Measurements from ENCODE around the gene MED13. TPM values are rescaled to one million over a fixed set of nuclear protein-coding genes. Genes with fewer than 3 reads are reported as not detected.
"Not testable (repeated sequence)": the region's sequence is repeated elsewhere in the genome, so short reads cannot be mapped to it uniquely, and the experiment has no call there.

Gene MED13
- total RNA-seq, 2 donors from 2014 or later: 76.5 to 98.3 TPM

DNA sequence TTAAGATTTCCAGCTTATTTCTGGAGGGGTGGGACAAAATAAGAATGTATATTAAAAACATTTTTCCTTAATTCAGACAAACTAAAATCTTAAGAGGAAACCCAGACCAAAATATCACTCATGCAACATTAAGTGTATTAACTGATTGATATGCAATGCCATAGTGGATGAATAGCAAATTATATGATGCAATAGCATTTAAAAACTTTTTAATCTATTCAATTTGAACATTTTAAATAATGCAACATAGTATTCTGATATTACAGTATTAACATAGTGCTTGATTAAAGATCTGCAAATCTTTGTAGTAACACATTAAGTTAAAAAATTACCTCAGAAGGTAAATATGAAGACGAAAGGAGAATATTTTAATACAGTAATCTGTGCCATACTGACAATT lies 122.0 kb downstream of the MED13 start:
- Mint-ChIP-seq H3K27me3 (no peaks in the 10 kb centered on the region), H3K27ac (no peak overlapping the region), H3K4me1 (peaks cover 2% of the 10 kb centered on the region), H3K4me3 (no peak overlapping the region), H3K36me3 (ENCODE audit: low read depth) (peaks cover 2% of the 10 kb centered on the region)
- no peaks in the 10 kb centered on the region for H3K9me3 ChIP-seq (ENCODE audit: control insufficient read depth, low read length, poor library complexity, severe bottlenecking)
- DNase-seq: no peak
- no peak for ATAC-seq

DNA sequence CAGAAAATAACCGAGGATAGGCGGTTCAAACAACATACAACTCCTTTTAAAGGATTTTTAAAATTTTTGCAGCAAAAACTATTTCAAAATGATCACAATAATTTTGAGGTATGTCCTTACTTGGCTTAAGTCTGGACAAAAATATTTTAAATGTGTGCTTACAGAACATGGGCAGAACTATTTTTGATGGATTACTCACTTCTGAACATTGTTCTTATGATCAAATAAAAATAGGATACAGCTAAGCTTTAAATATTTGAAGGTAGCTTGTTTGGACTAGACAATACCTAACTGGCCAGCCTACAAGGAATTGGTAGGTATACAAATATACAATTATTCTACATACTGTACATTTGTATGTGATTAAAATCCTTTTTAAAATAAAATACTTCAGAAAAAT lies 123.0 kb downstream of the MED13 start:
- ATAC-seq (no peak), DNase-seq (no peak)
- H3K4me1 Mint-ChIP-seq: peaks cover 2% of the 10 kb centered on the region
- H3K27ac Mint-ChIP-seq: no peak overlapping the region
- H3K27me3 Mint-ChIP-seq: no peaks in the 10 kb centered on the region
- peaks cover 2% of the 10 kb centered on the region for H3K36me3 Mint-ChIP-seq (ENCODE audit: low read depth)
- no peak overlapping the region for H3K4me3 Mint-ChIP-seq
- no peaks in the 10 kb centered on the region for H3K9me3 ChIP-seq (ENCODE audit: control insufficient read depth, low read length, poor library complexity, severe bottlenecking)

DNA sequence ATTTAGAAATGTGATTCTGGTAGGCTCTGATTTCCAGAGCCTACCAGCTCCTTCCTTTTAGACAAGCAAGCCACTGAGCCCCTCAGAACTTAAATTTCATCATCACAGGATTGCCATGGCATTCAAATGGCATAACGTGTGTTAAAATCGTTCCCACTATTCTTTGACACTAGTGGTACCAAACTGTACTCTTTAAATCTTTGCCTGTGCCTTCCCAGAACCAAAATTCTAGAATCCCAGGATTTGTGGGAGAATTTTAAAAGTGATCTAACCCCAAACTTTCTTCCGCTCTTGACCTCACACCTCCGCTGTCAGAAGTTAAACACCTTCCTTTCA lies 137.0 kb downstream of the MED13 start:
- DNase-seq: no peak
- H3K4me1 Mint-ChIP-seq: peaks cover 14% of the 10 kb centered on the region
- H3K9me3 ChIP-seq (ENCODE audit: control insufficient read depth, low read length, poor library complexity, severe bottlenecking): no peaks in the 10 kb centered on the region
- ATAC-seq: no peak
- H3K36me3 Mint-ChIP-seq (ENCODE audit: low read depth): no peaks in the 10 kb centered on the region
- peak overlapping the region; percentile 93 for H3K4me3 Mint-ChIP-seq
- peak overlapping the region; percentile 97 for H3K27ac Mint-ChIP-seq
- H3K27me3 Mint-ChIP-seq: no peaks in the 10 kb centered on the region

DNA sequence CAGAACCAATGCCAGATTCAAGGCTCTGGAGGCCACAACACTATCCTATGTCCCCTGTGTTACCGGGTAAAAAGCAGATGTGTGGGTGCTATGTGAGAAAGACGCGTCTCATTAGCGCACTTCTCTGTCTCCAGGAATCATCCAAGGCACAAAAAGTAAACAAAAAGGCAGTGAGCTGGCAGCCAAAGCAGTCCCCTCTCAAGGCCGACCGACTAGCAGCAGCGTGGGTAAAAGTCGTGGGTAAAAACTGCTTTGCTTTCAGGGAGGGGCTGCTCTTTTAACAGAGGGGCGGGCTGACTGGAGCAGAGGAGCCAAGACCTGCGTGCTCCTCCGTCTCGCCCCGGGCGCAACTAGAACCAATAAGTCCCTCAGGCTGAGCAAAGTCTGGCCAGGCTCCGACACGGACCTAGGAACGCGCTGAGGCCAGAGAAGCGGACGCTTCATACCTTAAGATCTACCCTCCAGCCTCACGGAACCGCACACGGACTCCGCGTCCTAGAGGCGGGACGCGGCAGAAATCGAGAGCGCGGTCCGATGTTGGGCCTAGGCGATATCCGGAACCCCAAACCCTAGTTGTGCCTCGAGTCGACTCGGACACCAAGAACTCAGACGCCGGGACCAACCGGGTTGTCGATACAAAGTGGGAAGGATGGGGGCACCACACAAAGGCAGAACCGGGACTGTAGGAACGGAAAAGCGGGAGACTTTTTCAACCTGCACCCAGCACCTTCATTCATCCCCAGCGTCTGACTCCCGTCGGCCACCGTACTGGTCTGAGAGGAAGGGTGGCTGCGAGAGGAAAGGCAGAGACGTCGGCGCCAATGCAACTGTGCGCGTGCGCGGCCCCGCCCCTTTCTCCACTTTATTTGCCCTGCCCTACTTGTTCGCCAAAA lies 137.6 kb downstream of the MED13 start, which contains the start of gene INTS2:
INTS2 (minus strand) TSS at position 775 of the 893 bp plus-strand sequence. CDS start 1,338 bp downstream, outside the sequence.
- Mint-ChIP-seq H3K4me3 (peak within 1 kb of the TSS; percentile 93), H3K36me3 (ENCODE audit: low read depth) (no peaks in the 10 kb centered on the region), H3K27ac (peak within 1 kb of the TSS; percentile 97), H3K4me1 (peaks cover 14% of the 10 kb centered on the region), H3K27me3 (no peaks in the 10 kb centered on the region)
- DNase-seq (peak; percentile 91 to 92 (median 92)), ATAC-seq (peak; percentile 90)
- H3K9me3 ChIP-seq (ENCODE audit: control insufficient read depth, low read length, poor library complexity, severe bottlenecking): no peaks in the 10 kb centered on the region

DNA sequence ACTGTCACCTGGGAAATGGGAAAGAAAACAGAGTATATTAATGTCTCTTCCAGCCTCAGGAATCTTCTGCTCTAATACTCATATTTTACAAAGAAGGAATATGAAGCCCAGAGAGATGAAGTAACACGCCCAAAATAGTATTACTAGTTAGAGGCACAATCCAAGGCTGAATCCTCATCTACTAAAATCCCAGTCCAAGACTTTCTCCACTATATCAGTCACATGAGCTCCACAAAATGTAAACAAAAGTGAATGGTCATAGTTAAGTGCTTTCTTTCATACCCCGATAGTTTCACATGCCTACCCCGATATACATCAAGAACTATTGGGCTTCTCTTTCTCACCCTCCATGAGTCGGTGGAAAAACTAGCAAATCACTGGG lies 138.3 kb downstream of the MED13 start:
- no peaks in the 10 kb centered on the region for H3K36me3 Mint-ChIP-seq (ENCODE audit: low read depth)
- H3K9me3 ChIP-seq (ENCODE audit: control insufficient read depth, low read length, poor library complexity, severe bottlenecking): no peaks in the 10 kb centered on the region
- H3K27ac Mint-ChIP-seq: peak overlapping the region; percentile 97
- H3K4me3 Mint-ChIP-seq: peak overlapping the region; percentile 93
- no peaks in the 10 kb centered on the region for H3K27me3 Mint-ChIP-seq
- DNase-seq (no peak), ATAC-seq (no peak)
- peaks cover 14% of the 10 kb centered on the region for H3K4me1 Mint-ChIP-seq

DNA sequence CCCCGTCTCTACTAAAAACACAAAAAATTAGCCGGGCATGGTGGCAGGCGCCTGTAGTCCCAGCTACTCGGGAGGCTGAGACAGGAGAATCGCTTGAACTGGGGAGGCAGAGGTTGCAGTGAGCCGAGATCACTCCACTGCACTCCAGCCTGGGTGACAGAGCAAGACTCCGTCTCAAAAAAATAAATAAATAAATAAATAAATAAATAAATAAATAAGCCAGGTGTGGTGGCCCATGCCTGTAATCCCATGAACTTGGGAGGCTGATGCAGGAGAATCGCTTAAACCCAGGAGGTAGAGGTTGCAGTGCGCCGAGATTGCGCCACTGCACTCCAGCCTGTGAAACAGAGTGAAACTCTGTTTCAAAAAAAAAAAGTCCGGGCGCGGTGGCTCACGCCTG lies 149.9 kb downstream of the MED13 start:
- not testable (repeated sequence) for ATAC-seq, H3K27me3 Mint-ChIP-seq
- H3K36me3 Mint-ChIP-seq (ENCODE audit: low read depth): peaks cover 13% of the 10 kb centered on the region

DNA sequence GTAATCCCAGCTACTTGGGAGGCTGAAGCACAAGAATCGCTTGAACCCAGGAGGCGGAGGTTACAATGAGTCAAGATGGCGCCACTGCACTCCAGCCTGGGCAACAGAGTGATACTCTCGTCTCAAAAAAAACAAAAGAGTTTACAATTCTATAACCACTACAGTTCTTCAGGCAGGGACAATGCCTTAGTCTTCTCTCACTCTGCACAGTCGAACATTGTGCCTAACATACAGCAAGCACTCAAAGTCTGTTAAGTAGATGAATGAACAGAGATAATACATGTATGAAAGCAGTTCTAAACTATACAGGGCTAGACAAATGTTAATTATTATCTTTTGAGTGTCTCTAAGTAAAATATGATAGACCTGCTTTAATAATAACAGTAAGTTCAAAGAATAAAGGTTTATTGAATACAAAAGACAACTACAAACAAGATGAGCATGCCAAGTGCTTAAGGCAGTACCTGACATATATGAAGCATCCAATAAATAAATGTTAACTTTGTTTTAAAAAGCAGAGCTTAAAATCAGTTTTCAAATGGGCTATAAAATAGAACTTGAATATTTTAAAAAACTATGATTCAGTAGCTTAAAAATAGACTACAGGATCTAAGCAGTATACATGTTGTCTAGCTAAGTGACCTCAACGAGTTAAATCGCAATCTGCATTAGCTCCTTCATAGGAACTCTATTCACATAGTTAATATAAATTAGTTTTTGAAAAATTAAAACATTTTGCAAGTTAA lies 156.6 kb downstream of the MED13 start:
- ATAC-seq (no peak), DNase-seq (no peak)
- H3K4me3 Mint-ChIP-seq: no peak overlapping the region
- H3K36me3 Mint-ChIP-seq (ENCODE audit: low read depth): peaks cover 11% of the 10 kb centered on the region
- H3K27ac Mint-ChIP-seq: no peak overlapping the region
- H3K27me3 Mint-ChIP-seq: no peaks in the 10 kb centered on the region
- H3K4me1 Mint-ChIP-seq: peaks cover 2% of the 10 kb centered on the region
- no peaks in the 10 kb centered on the region for H3K9me3 ChIP-seq (ENCODE audit: control insufficient read depth, low read length, poor library complexity, severe bottlenecking)

More for the DNA sequence above, 149.9 kb downstream of the MED13 start:
- H3K27ac Mint-ChIP-seq; DNase-seq; H3K4me3 Mint-ChIP-seq; H3K9me3 ChIP-seq (ENCODE audit: control insufficient read depth, low read length, poor library complexity, severe bottlenecking); H3K4me1 Mint-ChIP-seq: not testable (repeated sequence)

DNA sequence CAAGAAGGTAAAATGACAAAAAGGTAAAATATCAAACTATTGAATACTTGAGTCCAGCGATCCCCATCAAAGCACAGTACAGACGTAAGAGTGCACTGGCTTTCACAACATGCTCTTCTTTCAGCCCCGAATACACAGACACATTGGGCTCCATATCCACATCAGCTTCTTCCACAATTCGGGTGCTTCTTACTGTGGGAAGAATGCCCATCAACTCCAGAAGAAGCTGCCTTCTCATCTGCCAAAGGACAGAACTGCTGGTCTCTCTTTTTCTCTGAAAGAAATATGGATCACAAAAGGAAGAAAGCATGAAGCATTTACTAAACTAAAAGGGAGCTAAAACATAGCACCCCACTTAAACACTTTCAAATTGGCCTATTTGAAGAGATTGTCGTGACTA lies 157.7 kb downstream of the MED13 start:
- H3K9me3 ChIP-seq (ENCODE audit: control insufficient read depth, low read length, poor library complexity, severe bottlenecking): no peaks in the 10 kb centered on the region
- Mint-ChIP-seq H3K27me3 (no peaks in the 10 kb centered on the region), H3K4me1 (peaks cover 6% of the 10 kb centered on the region), H3K4me3 (no peak overlapping the region), H3K27ac (no peak overlapping the region), H3K36me3 (ENCODE audit: low read depth) (peaks cover 13% of the 10 kb centered on the region)
- no peak for ATAC-seq
- no peak for DNase-seq

DNA sequence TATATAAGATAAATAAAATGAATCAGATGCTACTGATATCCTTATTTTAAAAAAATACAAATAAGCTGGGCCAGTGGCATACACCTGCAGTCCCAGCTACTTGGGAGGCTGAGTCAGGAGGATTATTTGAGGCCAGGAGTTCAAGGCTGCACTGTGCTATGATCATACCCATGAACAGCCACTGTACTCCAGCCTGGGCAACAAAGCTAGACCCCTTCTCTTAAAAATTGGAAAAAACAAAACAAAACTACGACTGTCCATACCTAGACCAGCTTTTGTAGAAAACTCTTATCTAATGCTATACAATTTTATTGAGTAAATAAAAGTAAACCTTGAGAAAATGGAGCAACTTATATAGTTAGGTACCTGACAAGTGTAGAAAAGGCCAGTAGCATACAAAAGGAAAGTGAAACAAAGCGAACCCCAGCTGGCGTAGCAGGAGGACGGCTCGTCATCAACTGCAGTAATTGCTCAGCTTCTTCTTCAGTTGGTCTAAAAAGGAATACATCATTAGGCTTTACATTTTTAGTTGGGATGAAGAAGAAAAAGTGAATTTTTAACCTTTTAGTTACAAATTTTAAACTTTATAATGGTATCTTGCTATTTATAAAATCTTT lies 160.9 kb downstream of the MED13 start:
- H3K4me1 Mint-ChIP-seq: peaks cover 4% of the 10 kb centered on the region
- no peaks in the 10 kb centered on the region for H3K27me3 Mint-ChIP-seq
- H3K27ac Mint-ChIP-seq: peak overlapping the region; percentile 81
- peak overlapping the region; percentile 45 for H3K4me3 Mint-ChIP-seq
- DNase-seq: peak in 1 of 3 donors; percentile 14
- peaks cover 7% of the 10 kb centered on the region for H3K36me3 Mint-ChIP-seq (ENCODE audit: low read depth)
- no peaks in the 10 kb centered on the region for H3K9me3 ChIP-seq (ENCODE audit: control insufficient read depth, low read length, poor library complexity, severe bottlenecking)
- peak; percentile 87 for ATAC-seq

DNA sequence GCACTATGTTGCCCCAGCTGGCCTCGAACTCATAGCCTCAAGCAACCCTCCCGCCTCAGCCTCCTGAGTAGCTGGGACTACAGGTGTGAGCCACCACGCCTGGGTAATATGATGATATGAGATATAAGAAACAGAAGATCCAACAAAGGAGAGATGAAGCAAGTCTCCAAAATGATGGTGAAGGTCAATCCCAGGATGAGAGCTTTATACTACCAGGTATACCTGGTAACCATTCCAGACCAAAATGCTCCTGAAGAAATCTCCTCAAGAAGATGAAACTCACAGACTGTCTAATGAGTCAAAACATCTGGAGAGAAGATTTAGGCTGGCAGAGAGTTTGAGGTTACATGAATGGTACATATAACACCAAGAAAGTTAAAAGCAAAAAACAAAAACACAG lies 161.8 kb downstream of the MED13 start:
- peaks cover 4% of the 10 kb centered on the region for H3K4me1 Mint-ChIP-seq
- ATAC-seq (no peak), DNase-seq (no peak)
- peaks cover 7% of the 10 kb centered on the region for H3K36me3 Mint-ChIP-seq (ENCODE audit: low read depth)
- peak overlapping the region; percentile 81 for H3K27ac Mint-ChIP-seq
- no peak overlapping the region for H3K4me3 Mint-ChIP-seq
- no peaks in the 10 kb centered on the region for H3K27me3 Mint-ChIP-seq
- H3K9me3 ChIP-seq (ENCODE audit: control insufficient read depth, low read length, poor library complexity, severe bottlenecking): no peaks in the 10 kb centered on the region

DNA sequence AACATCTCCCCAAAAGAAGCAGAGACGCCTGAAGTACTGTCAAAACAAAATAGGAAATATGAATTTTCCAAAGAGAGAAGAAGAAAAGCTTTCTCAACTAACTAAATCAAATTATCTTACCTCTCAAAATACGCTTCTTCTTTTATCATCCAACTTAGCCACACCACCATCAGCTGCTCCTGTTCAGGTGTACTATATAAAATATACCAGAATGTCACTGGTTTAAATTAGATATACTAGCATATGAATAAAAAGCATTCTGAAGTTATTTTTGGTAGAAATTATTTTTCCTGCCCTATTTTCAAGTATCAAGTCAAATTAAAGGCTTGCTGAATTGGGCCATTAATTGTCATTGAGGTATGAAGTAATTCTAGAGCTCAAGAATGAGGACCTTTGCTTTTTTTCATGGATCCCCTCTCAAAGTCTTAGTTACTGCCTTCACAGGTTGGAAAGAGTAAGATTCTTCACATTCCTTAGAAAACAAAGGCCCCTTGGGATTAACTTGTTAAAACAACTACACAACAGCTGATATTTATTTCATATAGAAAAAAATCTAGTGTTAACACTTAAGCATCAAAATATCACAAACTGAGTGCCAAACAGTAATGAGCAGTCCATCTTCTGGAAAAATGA lies 167.4 kb downstream of the MED13 start:
- no peak overlapping the region for H3K27ac Mint-ChIP-seq
- ATAC-seq (no peak), DNase-seq (no peak)
- no peaks in the 10 kb centered on the region for H3K9me3 ChIP-seq (ENCODE audit: control insufficient read depth, low read length, poor library complexity, severe bottlenecking)
- no peaks in the 10 kb centered on the region for H3K4me1 Mint-ChIP-seq
- no peaks in the 10 kb centered on the region for H3K27me3 Mint-ChIP-seq
- peaks cover 7% of the 10 kb centered on the region for H3K36me3 Mint-ChIP-seq (ENCODE audit: low read depth)
- H3K4me3 Mint-ChIP-seq: no peak overlapping the region

DNA sequence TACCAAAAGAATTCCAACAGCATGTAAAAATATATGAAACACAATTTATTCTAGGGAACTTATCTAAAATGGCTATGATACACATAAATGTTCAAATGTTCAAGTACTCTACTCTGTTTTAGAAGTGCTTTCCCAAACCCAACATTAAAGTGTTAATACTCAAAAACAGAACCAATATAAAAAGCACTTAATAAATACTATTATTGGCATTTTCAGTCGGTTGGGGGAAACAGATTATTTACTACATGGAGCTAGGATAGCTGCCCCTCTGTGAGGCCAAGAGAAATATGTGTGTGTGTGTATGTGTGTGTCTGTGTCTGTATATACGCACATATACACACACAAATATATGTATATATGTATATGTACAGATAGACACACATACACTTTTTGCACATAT lies 169.7 kb downstream of the MED13 start:
- no peaks in the 10 kb centered on the region for H3K4me1 Mint-ChIP-seq
- H3K27me3 Mint-ChIP-seq: no peaks in the 10 kb centered on the region
- peaks cover 7% of the 10 kb centered on the region for H3K36me3 Mint-ChIP-seq (ENCODE audit: low read depth)
- ATAC-seq (no peak), DNase-seq (no peak)
- no peak overlapping the region for H3K4me3 Mint-ChIP-seq
- no peaks in the 10 kb centered on the region for H3K9me3 ChIP-seq (ENCODE audit: control insufficient read depth, low read length, poor library complexity, severe bottlenecking)
- no peak overlapping the region for H3K27ac Mint-ChIP-seq

DNA sequence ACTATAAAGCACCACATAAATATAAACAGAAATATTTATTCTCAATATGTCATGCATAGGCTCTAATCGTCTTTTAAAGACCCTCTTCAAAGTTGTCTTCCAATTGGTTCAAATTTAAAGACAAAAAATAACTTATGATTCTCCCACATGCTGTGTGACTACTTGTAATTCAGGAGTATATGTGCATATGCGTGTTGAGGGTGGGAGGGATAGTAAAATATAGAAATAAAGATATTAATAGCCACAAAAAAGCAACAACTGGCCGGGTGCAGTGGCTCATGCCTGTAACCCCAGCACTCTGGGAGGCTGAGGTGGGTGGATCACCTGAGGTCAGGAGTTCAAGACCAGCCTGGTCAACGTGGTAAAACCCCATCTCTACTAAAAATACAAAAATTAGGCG lies 170.8 kb downstream of the MED13 start:
- H3K36me3 Mint-ChIP-seq (ENCODE audit: low read depth); H3K9me3 ChIP-seq (ENCODE audit: control insufficient read depth, low read length, poor library complexity, severe bottlenecking); H3K27ac Mint-ChIP-seq; H3K4me1 Mint-ChIP-seq; H3K27me3 Mint-ChIP-seq; ATAC-seq; H3K4me3 Mint-ChIP-seq; DNase-seq: not testable (repeated sequence)

Measured in T-helper 17 cell (primary cell).